ENCODE measurements around the gene PPFIA1. TPM values are rescaled to one million over a fixed set of nuclear protein-coding genes. Genes with fewer than 3 reads are reported as not detected.

The PPFIA1 gene
- total RNA-seq, 2 experiments from 2014 or later = 27.2 to 30.9 TPM

DNA sequence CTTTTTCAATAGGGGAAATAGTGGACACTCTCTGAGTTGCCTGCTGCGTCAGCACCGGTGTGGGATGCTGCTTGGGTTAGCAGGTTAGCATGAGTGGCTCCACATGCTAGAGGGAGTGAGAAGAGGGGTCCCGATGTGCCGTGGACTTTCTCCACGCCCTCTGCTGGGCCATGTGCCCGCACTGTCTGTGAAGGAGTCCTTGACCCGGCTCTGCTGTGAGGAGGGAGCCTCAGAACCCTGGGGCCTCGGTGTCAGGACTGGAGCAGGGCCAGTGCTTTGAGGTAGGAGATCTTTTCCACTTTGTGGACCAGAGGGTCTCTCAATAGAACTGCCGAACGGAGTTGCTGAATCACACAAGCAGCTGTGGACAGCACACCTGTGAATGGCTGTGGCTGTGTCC is 142.7 kb downstream of the PPFIA1 start:
- Mint-ChIP-seq H3K36me3 (ENCODE audit: low read depth) (peaks cover 28% of the 10 kb centered on the region), H3K4me1 (ENCODE audit: low read depth) (peaks cover 12% of the 10 kb centered on the region), H3K4me3 (no peak overlapping the region), H3K27me3 (peaks cover 5% of the 10 kb centered on the region), H3K9me3 (no peaks in the 10 kb centered on the region), H3K27ac (no peak overlapping the region)
- CTCF ChIA-PET = no interaction called here
- POLR2A ChIA-PET = no interaction called here
- intact Hi-C loops (cut with micrococcal nuclease) = no loop called here
- ATAC-seq (no peak), DNase-seq (no peak)
- TF ChIP-seq, protein P1, sequence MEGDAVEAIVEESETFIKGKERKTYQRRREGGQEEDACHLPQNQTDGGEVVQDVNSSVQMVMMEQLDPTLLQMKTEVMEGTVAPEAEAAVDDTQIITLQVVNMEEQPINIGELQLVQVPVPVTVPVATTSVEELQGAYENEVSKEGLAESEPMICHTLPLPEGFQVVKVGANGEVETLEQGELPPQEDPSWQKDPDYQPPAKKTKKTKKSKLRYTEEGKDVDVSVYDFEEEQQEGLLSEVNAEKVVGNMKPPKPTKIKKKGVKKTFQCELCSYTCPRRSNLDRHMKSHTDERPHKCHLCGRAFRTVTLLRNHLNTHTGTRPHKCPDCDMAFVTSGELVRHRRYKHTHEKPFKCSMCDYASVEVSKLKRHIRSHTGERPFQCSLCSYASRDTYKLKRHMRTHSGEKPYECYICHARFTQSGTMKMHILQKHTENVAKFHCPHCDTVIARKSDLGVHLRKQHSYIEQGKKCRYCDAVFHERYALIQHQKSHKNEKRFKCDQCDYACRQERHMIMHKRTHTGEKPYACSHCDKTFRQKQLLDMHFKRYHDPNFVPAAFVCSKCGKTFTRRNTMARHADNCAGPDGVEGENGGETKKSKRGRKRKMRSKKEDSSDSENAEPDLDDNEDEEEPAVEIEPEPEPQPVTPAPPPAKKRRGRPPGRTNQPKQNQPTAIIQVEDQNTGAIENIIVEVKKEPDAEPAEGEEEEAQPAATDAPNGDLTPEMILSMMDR (IDR thresholded peaks at IDR 0.05) = no peak

DNA sequence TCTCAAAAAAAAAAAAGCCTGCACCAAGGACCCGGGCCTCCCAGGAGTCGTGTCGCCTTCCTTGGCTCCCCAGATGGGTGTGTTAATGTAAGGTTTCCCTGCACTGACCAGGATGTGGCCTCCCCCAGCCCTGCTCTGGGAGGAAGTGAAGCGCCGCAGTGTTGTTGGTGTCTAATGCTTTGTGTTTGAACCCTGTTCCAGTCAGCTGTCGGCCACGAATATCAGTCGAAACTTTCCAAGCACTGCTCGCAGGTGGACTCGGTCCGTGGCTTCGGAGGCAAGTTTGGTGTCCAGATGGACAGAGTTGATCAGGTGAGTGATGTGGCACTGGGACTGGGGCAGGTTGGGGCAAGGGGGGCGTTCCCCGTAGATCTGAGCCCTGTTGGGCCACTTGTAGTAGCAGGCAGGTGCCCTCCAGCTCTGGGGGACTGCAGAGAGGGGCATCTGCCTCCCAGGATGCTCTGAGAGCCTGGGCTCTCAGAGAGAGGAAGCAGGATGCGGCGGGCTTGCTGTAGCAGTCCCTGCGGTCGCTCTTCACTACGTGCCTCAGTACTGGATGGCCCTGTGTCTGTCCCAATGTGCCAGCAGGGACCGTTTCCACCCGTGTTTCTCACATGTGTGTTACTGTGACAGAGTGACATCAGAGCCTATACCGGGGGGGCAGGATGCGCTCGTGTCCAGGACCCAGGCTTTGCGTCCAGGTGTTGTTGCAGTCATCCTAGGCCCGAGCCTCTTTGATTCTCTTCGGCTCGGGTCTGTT is 144.0 kb downstream of the PPFIA1 start:
- TF ChIP-seq, protein P1 (IDR thresholded peaks at IDR 0.05) = no peak
- ATAC-seq = no peak
- POLR2A ChIA-PET = no interaction called here
- Mint-ChIP-seq H3K9me3 (no peaks in the 10 kb centered on the region), H3K4me3 (no peak overlapping the region), H3K36me3 (ENCODE audit: low read depth) (peaks cover 28% of the 10 kb centered on the region), H3K27me3 (peaks cover 5% of the 10 kb centered on the region), H3K27ac (no peak overlapping the region), H3K4me1 (ENCODE audit: low read depth) (peaks cover 12% of the 10 kb centered on the region)
- DNase-seq = no peak
- intact Hi-C loops (cut with micrococcal nuclease) = no loop called here
- CTCF ChIA-PET = interaction anchor here (0.6 kb wide), 1 partner anchor 1731 kb away, joined by 3 read pairs; no protein-coding TSS in a partner anchor

DNA sequence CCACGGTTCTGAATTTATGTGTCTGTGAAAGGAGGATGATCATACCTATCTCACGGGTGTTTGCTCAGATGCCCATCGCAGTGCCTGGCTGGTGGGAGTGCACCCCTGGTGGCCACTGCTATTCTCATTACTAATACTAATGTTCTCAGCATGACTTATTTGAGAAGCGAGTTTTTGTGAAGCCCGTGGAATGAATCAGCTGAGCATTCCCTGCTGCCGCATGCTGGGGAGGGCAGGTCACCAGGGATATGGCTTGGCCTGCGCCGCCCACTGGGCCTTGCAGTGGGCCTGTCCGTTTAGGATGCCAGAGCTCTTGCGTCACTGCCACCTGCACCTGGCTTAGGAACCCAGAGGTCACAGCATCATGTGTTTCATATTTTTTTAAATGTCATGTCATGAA is 144.7 kb downstream of the PPFIA1 start:
- no peak for DNase-seq
- H3K4me1 Mint-ChIP-seq (ENCODE audit: low read depth) = peaks cover 12% of the 10 kb centered on the region
- H3K36me3 Mint-ChIP-seq (ENCODE audit: low read depth) = peaks cover 25% of the 10 kb centered on the region
- ATAC-seq = no peak
- H3K4me3 Mint-ChIP-seq = no peak overlapping the region
- H3K27me3 Mint-ChIP-seq = peaks cover 5% of the 10 kb centered on the region
- intact Hi-C loops (cut with micrococcal nuclease) = no loop called here
- TF ChIP-seq, protein P1 (IDR thresholded peaks at IDR 0.05) = no peak
- no peak overlapping the region for H3K27ac Mint-ChIP-seq
- POLR2A ChIA-PET = interaction anchor here (1.0 kb wide), 1 partner anchor 21 kb away, joined by 3 read pairs; no protein-coding TSS in a partner anchor
- CTCF ChIA-PET = interaction anchor here (0.6 kb wide), 1 partner anchor 1730 kb away, joined by 3 read pairs; no protein-coding TSS in a partner anchor
- H3K9me3 Mint-ChIP-seq = no peaks in the 10 kb centered on the region

DNA sequence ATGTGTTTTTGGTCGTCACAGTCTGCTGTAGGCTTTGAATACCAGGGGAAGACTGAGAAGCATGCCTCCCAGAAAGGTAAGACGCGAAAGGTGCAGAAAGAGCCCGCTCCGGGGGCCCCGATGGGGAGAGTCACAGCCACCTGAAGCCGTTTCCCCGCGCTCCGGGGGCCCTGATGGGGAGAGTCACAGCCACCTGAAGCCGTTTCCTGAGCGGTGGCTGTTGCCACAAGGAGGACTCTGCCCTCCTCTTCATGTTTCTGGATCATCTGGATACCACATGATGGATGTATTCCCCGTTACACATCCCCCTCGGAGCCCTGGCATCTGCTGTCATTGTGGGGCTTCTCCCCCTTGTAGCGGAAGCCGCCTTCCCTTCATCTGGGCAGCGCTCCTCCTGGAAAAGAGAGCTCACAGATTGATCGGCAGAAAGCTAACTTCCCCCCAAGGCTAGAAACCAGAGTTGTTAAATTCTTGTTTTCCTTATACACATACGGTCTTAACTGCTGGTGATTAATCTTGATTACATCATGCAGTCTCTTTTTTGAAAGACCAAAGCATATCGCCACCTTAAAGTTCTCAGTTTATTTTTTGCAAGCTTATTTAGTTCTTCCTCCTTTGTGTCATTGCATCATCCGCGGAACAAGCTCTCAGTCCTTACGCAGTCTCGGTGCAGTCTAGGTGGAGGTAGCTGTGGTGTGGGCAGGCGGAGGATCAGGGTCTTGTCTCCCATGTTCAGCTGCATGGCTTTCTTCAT is 145.3 kb downstream of the PPFIA1 start:
- CTCF ChIA-PET = no interaction called here
- H3K4me1 Mint-ChIP-seq (ENCODE audit: low read depth) = peaks cover 12% of the 10 kb centered on the region
- H3K36me3 Mint-ChIP-seq (ENCODE audit: low read depth) = peaks cover 22% of the 10 kb centered on the region
- TF ChIP-seq, protein P1 (IDR thresholded peaks at IDR 0.05) = no peak
- intact Hi-C loops (cut with micrococcal nuclease) = no loop called here
- H3K9me3 Mint-ChIP-seq = no peaks in the 10 kb centered on the region
- DNase-seq (no peak), ATAC-seq (peak; percentile 53)
- POLR2A ChIA-PET = interaction anchor here (1.0 kb wide), 1 partner anchor 22 kb away, joined by 3 read pairs; no protein-coding TSS in a partner anchor
- H3K27ac Mint-ChIP-seq = peak overlapping the region; percentile 70
- H3K27me3 Mint-ChIP-seq = peaks cover 4% of the 10 kb centered on the region
- peak overlapping the region; percentile 35 for H3K4me3 Mint-ChIP-seq

DNA sequence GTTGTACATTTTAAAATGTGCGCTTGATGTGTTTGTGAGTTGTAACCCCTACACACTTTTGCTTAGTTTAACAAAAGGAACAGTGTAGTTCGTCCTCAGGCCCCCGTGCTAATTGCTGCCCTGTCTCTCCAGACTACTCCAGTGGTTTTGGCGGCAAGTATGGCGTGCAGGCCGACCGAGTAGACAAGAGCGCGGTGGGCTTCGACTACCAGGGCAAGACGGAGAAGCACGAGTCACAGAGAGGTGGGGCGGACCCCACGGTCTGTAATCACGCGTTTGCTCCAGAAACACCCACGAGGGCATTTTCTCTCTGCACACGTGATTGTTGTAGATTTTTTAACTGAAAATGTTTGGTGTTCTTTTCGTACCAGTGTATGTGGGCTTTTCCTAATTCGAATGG is 146.4 kb downstream of the PPFIA1 start:
- intact Hi-C loops (cut with micrococcal nuclease) = no loop called here
- peaks cover 12% of the 10 kb centered on the region for H3K4me1 Mint-ChIP-seq (ENCODE audit: low read depth)
- H3K9me3 Mint-ChIP-seq = no peaks in the 10 kb centered on the region
- ATAC-seq = no peak
- H3K4me3 Mint-ChIP-seq = no peak overlapping the region
- DNase-seq = no peak
- ChIA-PET POLR2A (interaction anchor here (0.6 kb wide), 1 partner anchor 840 kb away, joined by 4 read pairs; no protein-coding TSS in a partner anchor), CTCF (no interaction called here)
- H3K27ac Mint-ChIP-seq = no peak overlapping the region
- H3K36me3 Mint-ChIP-seq (ENCODE audit: low read depth) = peaks cover 22% of the 10 kb centered on the region
- TF ChIP-seq, protein P1 (IDR thresholded peaks at IDR 0.05) = no peak
- H3K27me3 Mint-ChIP-seq = peaks cover 4% of the 10 kb centered on the region

All from activated CD8-positive, alpha-beta T cell treated with anti-CD3 and anti-CD28 coated beads for 36 hours (primary cell).